IPS DF 4.7 (cell line): ENCODE results near the gene ZMYND11.
"Not testable (repeated sequence)": the region's sequence is repeated elsewhere in the genome, so short reads cannot be mapped to it uniquely, and the experiment has no call there.

Source experiments
- DNase-seq: peaks from one replicate; pipeline ENCODE4 v3.0.0-alpha.2; 2013; ENCODE audit warnings: low spot score; ENCODE audit errors: extremely low read depth

The ZMYND11 gene

GRCh38 chr10:244227-244626 is 109.0 kb downstream of the ZMYND11 start:
- no peak for DNase-seq

GRCh38 chr10:246431-246830 is 111.2 kb downstream of the ZMYND11 start:
- DNase-seq, result no peak

GRCh38 chr10:247480-247879 is 112.2 kb downstream of the ZMYND11 start:
- DNase-seq, result no peak

GRCh38 chr10:248307-248706 is 113.1 kb downstream of the ZMYND11 start:
- no peak for DNase-seq

GRCh38 chr10:251982-252582 is 116.8 kb downstream of the ZMYND11 start:
- no peak for DNase-seq

GRCh38 chr10:260819-261429 is 125.7 kb downstream of the ZMYND11 start:
- DNase-seq, result no peak

- not testable (repeated sequence) for DNase-seq
Measured at GRCh38 chr10:264160-265073, 129.2 kb downstream of the ZMYND11 start.

- DNase-seq, result not testable (repeated sequence)
Measured at GRCh38 chr10:265074-265440, 129.8 kb downstream of the ZMYND11 start.

GRCh38 chr10:265816-266588 is 130.7 kb downstream of the ZMYND11 start:
- not testable (repeated sequence) for DNase-seq

- no peak for DNase-seq
Measured at GRCh38 chr10:266974-267425, 131.7 kb downstream of the ZMYND11 start.

- DNase-seq, result no peak
Measured at GRCh38 chr10:267705-268104, 132.4 kb downstream of the ZMYND11 start.

- no peak for DNase-seq
Measured at GRCh38 chr10:269440-270074, 134.3 kb downstream of the ZMYND11 start.

GRCh38 chr10:271201-271600 is 135.9 kb downstream of the ZMYND11 start:
- DNase-seq, result no peak

GRCh38 chr10:271722-272121 is 136.5 kb downstream of the ZMYND11 start:
- DNase-seq, result no peak

- DNase-seq, result no peak
Measured at GRCh38 chr10:273088-273487, 137.8 kb downstream of the ZMYND11 start.

- no peak for DNase-seq
Measured at GRCh38 chr10:274866-275265, 139.6 kb downstream of the ZMYND11 start.

GRCh38 chr10:275680-276079 is 140.4 kb downstream of the ZMYND11 start:
- no peak for DNase-seq

- DNase-seq, result no peak
Measured at GRCh38 chr10:277963-278362, 142.7 kb downstream of the ZMYND11 start.

- DNase-seq, result no peak
Measured at GRCh38 chr10:278707-279106, 143.5 kb downstream of the ZMYND11 start.

GRCh38 chr10:279232-279631 is 144.0 kb downstream of the ZMYND11 start:
- DNase-seq, result no peak

- DNase-seq, result no peak
Measured at GRCh38 chr10:279655-280054, 144.4 kb downstream of the ZMYND11 start.
